HT-29 (cell line): Measurements from ENCODE around the gene RAB11FIP2. TPM values are rescaled to one million over a fixed set of nuclear protein-coding genes. Genes with fewer than 3 reads are reported as not detected.

ENCODE experiments used
- DNase-seq: peaks from one replicate; pipeline ENCODE4 v3.0.0-alpha.2; 2015; ENCODE audit warnings: low spot score
- total RNA-seq: library from RNA; depleted of rRNA; stranded (reverse); fragments of >200 nt; shearing (Covaris generic); gene quantifications from 2 replicates; pipeline ENCODE4 v1.2.3, GENCODE V29; 2014

Gene RAB11FIP2
- total RNA-seq, 1 experiment from 2014 or later = 0.64 TPM

- DNase-seq = no peak
Measured at GRCh38 chr10:117983961-117984360, 62.8 kb downstream of the RAB11FIP2 start.

GRCh38 chr10:117980755-117981702, 65.7 kb downstream of the RAB11FIP2 start:
- no peak for DNase-seq

GRCh38 chr10:117980216-117980615, 66.5 kb downstream of the RAB11FIP2 start:
- DNase-seq = no peak

GRCh38 chr10:117972168-117972837, 74.4 kb downstream of the RAB11FIP2 start:
- no peak for DNase-seq

GRCh38 chr10:117970962-117971361, 75.8 kb downstream of the RAB11FIP2 start:
- no peak for DNase-seq

GRCh38 chr10:117969592-117969991, 77.1 kb downstream of the RAB11FIP2 start:
- no peak for DNase-seq

GRCh38 chr10:117968354-117969182, 78.2 kb downstream of the RAB11FIP2 start:
- no peak for DNase-seq

GRCh38 chr10:117967149-117967650, 79.5 kb downstream of the RAB11FIP2 start:
- no peak for DNase-seq

- DNase-seq = no peak
Measured at GRCh38 chr10:117965984-117966383, 80.8 kb downstream of the RAB11FIP2 start.

- DNase-seq = no peak
Measured at GRCh38 chr10:117964536-117964935, 82.2 kb downstream of the RAB11FIP2 start.

GRCh38 chr10:117960345-117960935, 86.3 kb downstream of the RAB11FIP2 start:
- no peak for DNase-seq

GRCh38 chr10:117956972-117957371, 89.8 kb downstream of the RAB11FIP2 start:
- DNase-seq = no peak

- no peak for DNase-seq
Measured at GRCh38 chr10:117955176-117955575, 91.6 kb downstream of the RAB11FIP2 start.
